Body of pancreas (tissue), 4 donors: ENCODE measurements around the gene UBAC2.

Experiments used
- POLR2A ChIP-seq, 3 donors: fragments of 450-650 bp; IDR thresholded peaks; one replicate each; pipeline ENCODE4 v1.6.1; 2016; ENCODE audit warnings: antibody characterized with exemption in 3 of 3, mild to moderate bottlenecking in 2 of 3
- TF ChIP-seq, protein P1 (sequence below), 7 experiments: fragments of 450-650 bp in 4 of 7; fragments of 200-600 bp in 3 of 7; sonication (generic) in 3 of 7; IDR thresholded peaks; one replicate each; pipeline ENCODE4 v1.5.1; 2016 to 2019; ENCODE audit warnings: antibody characterized with exemption in 7 of 7

DNA sequence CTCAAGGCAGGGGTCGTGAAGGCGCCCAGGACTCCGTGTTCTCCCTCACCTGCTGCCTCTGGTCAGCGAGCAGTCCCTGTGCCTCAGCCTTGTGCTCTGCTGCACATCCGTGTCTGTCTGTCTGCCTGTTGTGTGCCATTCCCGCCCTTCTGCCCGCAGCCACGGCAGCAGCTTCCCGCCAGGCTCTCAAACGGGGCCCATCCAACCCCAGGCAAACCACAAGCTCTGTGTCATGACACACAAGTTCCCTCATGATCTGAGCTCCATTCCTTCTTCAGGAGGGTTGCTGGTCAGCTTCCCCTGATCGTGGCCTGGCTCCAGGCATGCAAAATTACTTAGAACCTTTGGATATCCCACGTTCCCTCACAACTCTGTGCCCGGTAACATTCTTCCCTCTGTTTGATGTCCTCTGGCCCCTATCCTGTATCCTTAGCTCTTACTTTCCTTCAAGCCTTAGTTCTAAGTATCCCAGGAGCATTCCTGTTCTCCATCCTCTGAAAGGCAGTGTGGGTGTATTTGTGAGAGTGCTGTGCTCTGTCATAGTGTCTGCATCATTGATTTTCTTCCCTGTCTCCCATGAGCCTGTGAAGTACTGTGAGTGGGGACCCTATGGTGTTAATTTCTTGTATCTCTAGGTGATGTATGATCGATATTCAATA, 103.3 kb downstream of the UBAC2 start:
- TF ChIP-seq POLR2A (IDR thresholded peaks at IDR 0.05): peak in 1 of 3 donors; percentile 50
- TF ChIP-seq, protein P1, sequence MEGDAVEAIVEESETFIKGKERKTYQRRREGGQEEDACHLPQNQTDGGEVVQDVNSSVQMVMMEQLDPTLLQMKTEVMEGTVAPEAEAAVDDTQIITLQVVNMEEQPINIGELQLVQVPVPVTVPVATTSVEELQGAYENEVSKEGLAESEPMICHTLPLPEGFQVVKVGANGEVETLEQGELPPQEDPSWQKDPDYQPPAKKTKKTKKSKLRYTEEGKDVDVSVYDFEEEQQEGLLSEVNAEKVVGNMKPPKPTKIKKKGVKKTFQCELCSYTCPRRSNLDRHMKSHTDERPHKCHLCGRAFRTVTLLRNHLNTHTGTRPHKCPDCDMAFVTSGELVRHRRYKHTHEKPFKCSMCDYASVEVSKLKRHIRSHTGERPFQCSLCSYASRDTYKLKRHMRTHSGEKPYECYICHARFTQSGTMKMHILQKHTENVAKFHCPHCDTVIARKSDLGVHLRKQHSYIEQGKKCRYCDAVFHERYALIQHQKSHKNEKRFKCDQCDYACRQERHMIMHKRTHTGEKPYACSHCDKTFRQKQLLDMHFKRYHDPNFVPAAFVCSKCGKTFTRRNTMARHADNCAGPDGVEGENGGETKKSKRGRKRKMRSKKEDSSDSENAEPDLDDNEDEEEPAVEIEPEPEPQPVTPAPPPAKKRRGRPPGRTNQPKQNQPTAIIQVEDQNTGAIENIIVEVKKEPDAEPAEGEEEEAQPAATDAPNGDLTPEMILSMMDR (IDR thresholded peaks at IDR 0.05): no peak
